ENCODE measurements around the gene OBP2A.
"Not testable (repeated sequence)": the region's sequence is repeated elsewhere in the genome, so short reads cannot be mapped to it uniquely, and the experiment has no call there.

Gene OBP2A

GRCh38 chr9:135545646-135546176, at the start of gene OBP2A:
TSS of gene OBP2A (plus strand) at chr9:135546126. CDS start at chr9:135546181, 55 bp downstream.
- DNase-seq (ENCODE audit: low read depth in 1 of 2, low spot score in 1 of 2); in situ Hi-C loops (cut with HindIII; ENCODE audit: low pct_unique_long_range_greater_than_20kb, low sequenced_read_pairs): not testable (repeated sequence)

- no peak for TF ChIP-seq JUND (IDR thresholded peaks at IDR 0.05; ENCODE audit: low read depth)
- DNase-seq (ENCODE audit: low read depth in 1 of 2, low spot score in 1 of 2): no peak
- in situ Hi-C loops (cut with HindIII; ENCODE audit: low pct_unique_long_range_greater_than_20kb, low sequenced_read_pairs): no loop called here
These were observed 47.4 kb upstream of the OBP2A start for GRCh38 chr9:135498381-135499126.

- DNase-seq (ENCODE audit: low read depth in 1 of 2, low spot score in 1 of 2): peak; percentile 91 to 96
- TF ChIP-seq JUND (IDR thresholded peaks at IDR 0.05; ENCODE audit: low read depth): no peak
- in situ Hi-C loops (cut with HindIII; ENCODE audit: low pct_unique_long_range_greater_than_20kb, low sequenced_read_pairs): no loop called here
These were observed 46.4 kb upstream of the OBP2A start for GRCh38 chr9:135499326-135500070.

GRCh38 chr9:135500071-135500524, 45.8 kb upstream of the OBP2A start:
- DNase-seq (ENCODE audit: low read depth in 1 of 2, low spot score in 1 of 2): no peak
- TF ChIP-seq JUND (IDR thresholded peaks at IDR 0.05; ENCODE audit: low read depth): no peak
- in situ Hi-C loops (cut with HindIII; ENCODE audit: low pct_unique_long_range_greater_than_20kb, low sequenced_read_pairs): no loop called here

- TF ChIP-seq JUND (IDR thresholded peaks at IDR 0.05; ENCODE audit: low read depth): no peak
- peak; percentile 93 for DNase-seq (ENCODE audit: low read depth in 1 of 2, low spot score in 1 of 2)
- in situ Hi-C loops (cut with HindIII; ENCODE audit: low pct_unique_long_range_greater_than_20kb, low sequenced_read_pairs): no loop called here
These were observed 45.2 kb upstream of the OBP2A start, which contains the start of gene MRPS2 for GRCh38 chr9:135500525-135501260. TSS of gene MRPS2 (plus strand) at chr9:135500682. CDS start at chr9:135500711, 29 bp downstream.

- in situ Hi-C loops (cut with HindIII; ENCODE audit: low pct_unique_long_range_greater_than_20kb, low sequenced_read_pairs): no loop called here
- DNase-seq (ENCODE audit: low read depth in 1 of 2, low spot score in 1 of 2): peak in 1 of 2 experiments; percentile 83
- TF ChIP-seq JUND (IDR thresholded peaks at IDR 0.05; ENCODE audit: low read depth): no peak
These were observed 44.4 kb upstream of the OBP2A start for GRCh38 chr9:135501261-135502167.

GRCh38 chr9:135502168-135502872, 43.6 kb upstream of the OBP2A start:
- in situ Hi-C loops (cut with HindIII; ENCODE audit: low pct_unique_long_range_greater_than_20kb, low sequenced_read_pairs): no loop called here
- DNase-seq (ENCODE audit: low read depth in 1 of 2, low spot score in 1 of 2): no peak
- TF ChIP-seq JUND (IDR thresholded peaks at IDR 0.05; ENCODE audit: low read depth): no peak

GRCh38 chr9:135502873-135503321, 43.0 kb upstream of the OBP2A start:
- TF ChIP-seq JUND (IDR thresholded peaks at IDR 0.05; ENCODE audit: low read depth): no peak
- no peak for DNase-seq (ENCODE audit: low read depth in 1 of 2, low spot score in 1 of 2)
- in situ Hi-C loops (cut with HindIII; ENCODE audit: low pct_unique_long_range_greater_than_20kb, low sequenced_read_pairs): no loop called here

- DNase-seq (ENCODE audit: low read depth in 1 of 2, low spot score in 1 of 2): no peak
- TF ChIP-seq JUND (IDR thresholded peaks at IDR 0.05; ENCODE audit: low read depth): no peak
- in situ Hi-C loops (cut with HindIII; ENCODE audit: low pct_unique_long_range_greater_than_20kb, low sequenced_read_pairs): no loop called here
These were observed 42.3 kb upstream of the OBP2A start for GRCh38 chr9:135503371-135504261.
